OCI-LY1 (cell line): ENCODE data around the gene XYLT1.

Experiments
- H2AFZ ChIP-seq: fragments of 200-600 bp; sonication (generic), shearing (Covaris generic); 2 replicates; pipeline ENCODE4 v1.6.0; 2014; ENCODE audit warnings: antibody characterized with exemption, mild to moderate bottlenecking, low read length
- H3F3A ChIP-seq: fragments of 200-600 bp; sonication (generic), shearing (Covaris generic); 2 replicates; pipeline ENCODE4 v1.6.0; 2014; ENCODE audit warnings: mild to moderate bottlenecking, antibody characterized with exemption, low read length, moderate library complexity; ENCODE audit not compliant: insufficient read depth
- H3K27ac ChIP-seq: fragments of 200-600 bp; sonication (generic); 2 replicates; pipeline ENCODE4 v1.5.1; 2014; ENCODE audit warnings: low read length, mixed run types, mild to moderate bottlenecking, low read depth; ENCODE audit not compliant: poor library complexity, severe bottlenecking
- H3K27me3 ChIP-seq: fragments of 200-600 bp; sonication (generic); 2 replicates; pipeline ENCODE4 v1.6.0; 2014; ENCODE audit warnings: antibody characterized with exemption, mild to moderate bottlenecking, low read length, moderate library complexity; ENCODE audit not compliant: insufficient read depth
- H3K36me3 ChIP-seq: fragments of 200-600 bp; sonication (generic); 2 replicates; pipeline ENCODE4 v1.6.1; 2014; ENCODE audit warnings: mild to moderate bottlenecking, antibody characterized with exemption, low read length, moderate library complexity, mixed read lengths; ENCODE audit not compliant: insufficient read depth
- H3K4me1 ChIP-seq: fragments of 200-600 bp; sonication (generic); 2 replicates; pipeline ENCODE4 v1.5.1; 2014; ENCODE audit warnings: mild to moderate bottlenecking, low read length, moderate library complexity; ENCODE audit not compliant: insufficient read depth, severe bottlenecking
- H3K4me2 ChIP-seq: fragments of 200-600 bp; sonication (generic), shearing (Covaris generic); 2 replicates; pipeline ENCODE4 v1.6.1; 2014; ENCODE audit warnings: low read length
- H3K4me3 ChIP-seq: fragments of 200-600 bp; sonication (generic); 2 replicates; pipeline ENCODE4 v1.5.1; 2014; ENCODE audit warnings: low read length, low read depth, mild to moderate bottlenecking, mixed read lengths; ENCODE audit not compliant: poor library complexity, severe bottlenecking
- H3K79me2 ChIP-seq: fragments of 200-600 bp; shearing (Covaris generic); 2 replicates; pipeline ENCODE4 v1.6.1; 2016; ENCODE audit warnings: mixed run types, low read length, mixed read lengths; ENCODE audit not compliant: insufficient read depth
- H3K9ac ChIP-seq: fragments of 200-600 bp; sonication (generic), shearing (Covaris generic); 2 replicates; pipeline ENCODE4 v1.6.1; 2014; ENCODE audit warnings: mild to moderate bottlenecking, low read length, mixed read lengths
- H3K9me2 ChIP-seq: fragments of 200-600 bp; sonication (generic), shearing (Covaris generic); 2 replicates; pipeline ENCODE4 v1.6.1; 2014; ENCODE audit warnings: low read depth, mild to moderate bottlenecking, low read length, mixed read lengths
- H3K9me3 ChIP-seq: fragments of 200-600 bp; shearing (Covaris generic); 2 replicates; pipeline ENCODE4 v1.6.1; 2014; ENCODE audit warnings: low read length, mixed read lengths
- H4K20me1 ChIP-seq: fragments of 200-600 bp; sonication (generic), shearing (Covaris generic); 2 replicates; pipeline ENCODE4 v1.6.0; 2016; ENCODE audit warnings: mild to moderate bottlenecking, low read length; ENCODE audit not compliant: insufficient read depth
- CTCF ChIP-seq: fragments of 200-600 bp; sonication (generic), shearing (Covaris generic); IDR thresholded peaks from 2 replicates; pipeline ENCODE4 v1.5.1; 2017; ENCODE audit warnings: mild to moderate bottlenecking, antibody characterized with exemption, low read length, moderate library complexity, mixed read lengths
- EZH2 ChIP-seq: fragments of 200-600 bp; sonication (generic), shearing (Covaris generic); IDR thresholded peaks from 2 replicates; pipeline ENCODE4 v1.8.0; 2017; ENCODE audit warnings: borderline replicate concordance, mixed run types, mild to moderate bottlenecking, antibody characterized with exemption, low read length, moderate library complexity, mixed read lengths

Gene XYLT1

GRCh38 chr16:17067882-17068281, 402.9 kb downstream of the XYLT1 start:
- Histone ChIP-seq H3K9me2 (no peaks in the 10 kb centered on the region), H3F3A (no peaks in the 10 kb centered on the region), H3K9ac (no peak overlapping the region), H3K79me2 (no peaks in the 10 kb centered on the region), H3K36me3 (no peaks in the 10 kb centered on the region), H2AFZ (no peak overlapping the region), H3K4me3 (no peak overlapping the region), H3K4me1 (peaks cover 27% of the 10 kb centered on the region), H3K9me3 (no peaks in the 10 kb centered on the region), H3K4me2 (no peak overlapping the region), H3K27ac (no peak overlapping the region), H4K20me1 (no peaks in the 10 kb centered on the region), H3K27me3 (no peaks in the 10 kb centered on the region)
- TF ChIP-seq EZH2 (no peak), CTCF (no peak)

- Histone ChIP-seq H3K9me2 (no peaks in the 10 kb centered on the region), H2AFZ (no peak overlapping the region), H3K79me2 (no peaks in the 10 kb centered on the region), H3K9ac (no peak overlapping the region), H3K9me3 (no peaks in the 10 kb centered on the region), H3K4me2 (no peak overlapping the region), H3K4me3 (no peak overlapping the region), H3K4me1 (peaks cover 5% of the 10 kb centered on the region), H3F3A (no peaks in the 10 kb centered on the region), H3K27ac (no peak overlapping the region), H3K27me3 (no peaks in the 10 kb centered on the region), H3K36me3 (no peaks in the 10 kb centered on the region), H4K20me1 (no peaks in the 10 kb centered on the region)
- TF ChIP-seq CTCF: no peak
- TF ChIP-seq EZH2: no peak
These were observed 407.3 kb downstream of the XYLT1 start for GRCh38 chr16:17063201-17064139.

GRCh38 chr16:17062676-17063075, 408.1 kb downstream of the XYLT1 start:
- H3K9ac ChIP-seq: no peak overlapping the region
- no peaks in the 10 kb centered on the region for H3F3A ChIP-seq
- H3K27ac ChIP-seq: no peak overlapping the region
- no peaks in the 10 kb centered on the region for H4K20me1 ChIP-seq
- no peaks in the 10 kb centered on the region for H3K9me2 ChIP-seq
- no peaks in the 10 kb centered on the region for H3K9me3 ChIP-seq
- TF ChIP-seq EZH2: no peak
- TF ChIP-seq CTCF: no peak
- H2AFZ ChIP-seq: no peak overlapping the region
- H3K4me2 ChIP-seq: no peak overlapping the region
- peaks cover 3% of the 10 kb centered on the region for H3K4me1 ChIP-seq
- no peaks in the 10 kb centered on the region for H3K27me3 ChIP-seq
- no peaks in the 10 kb centered on the region for H3K36me3 ChIP-seq
- no peaks in the 10 kb centered on the region for H3K79me2 ChIP-seq
- H3K4me3 ChIP-seq: no peak overlapping the region
